Activated CD8-positive, alpha-beta memory T cell treated with anti-CD3 and anti-CD28 coated beads for 24 hours (primary cell): ENCODE data around the gene SLC5A10.

Source experiments
- DNase-seq: peaks from one replicate; pipeline ENCODE4 v3.0.0-alpha.2; 2020

The SLC5A10 gene

GRCh38 chr17:18965530-18966236 lies 13.7 kb downstream of the SLC5A10 start:
- DNase-seq: no peak

GRCh38 chr17:18966831-18967624 lies 15.1 kb downstream of the SLC5A10 start:
- no peak for DNase-seq

GRCh38 chr17:18967916-18968315 lies 16.0 kb downstream of the SLC5A10 start:
- no peak for DNase-seq

- no peak for DNase-seq
These were observed 16.4 kb downstream of the SLC5A10 start for GRCh38 chr17:18968345-18968744.

DNA sequence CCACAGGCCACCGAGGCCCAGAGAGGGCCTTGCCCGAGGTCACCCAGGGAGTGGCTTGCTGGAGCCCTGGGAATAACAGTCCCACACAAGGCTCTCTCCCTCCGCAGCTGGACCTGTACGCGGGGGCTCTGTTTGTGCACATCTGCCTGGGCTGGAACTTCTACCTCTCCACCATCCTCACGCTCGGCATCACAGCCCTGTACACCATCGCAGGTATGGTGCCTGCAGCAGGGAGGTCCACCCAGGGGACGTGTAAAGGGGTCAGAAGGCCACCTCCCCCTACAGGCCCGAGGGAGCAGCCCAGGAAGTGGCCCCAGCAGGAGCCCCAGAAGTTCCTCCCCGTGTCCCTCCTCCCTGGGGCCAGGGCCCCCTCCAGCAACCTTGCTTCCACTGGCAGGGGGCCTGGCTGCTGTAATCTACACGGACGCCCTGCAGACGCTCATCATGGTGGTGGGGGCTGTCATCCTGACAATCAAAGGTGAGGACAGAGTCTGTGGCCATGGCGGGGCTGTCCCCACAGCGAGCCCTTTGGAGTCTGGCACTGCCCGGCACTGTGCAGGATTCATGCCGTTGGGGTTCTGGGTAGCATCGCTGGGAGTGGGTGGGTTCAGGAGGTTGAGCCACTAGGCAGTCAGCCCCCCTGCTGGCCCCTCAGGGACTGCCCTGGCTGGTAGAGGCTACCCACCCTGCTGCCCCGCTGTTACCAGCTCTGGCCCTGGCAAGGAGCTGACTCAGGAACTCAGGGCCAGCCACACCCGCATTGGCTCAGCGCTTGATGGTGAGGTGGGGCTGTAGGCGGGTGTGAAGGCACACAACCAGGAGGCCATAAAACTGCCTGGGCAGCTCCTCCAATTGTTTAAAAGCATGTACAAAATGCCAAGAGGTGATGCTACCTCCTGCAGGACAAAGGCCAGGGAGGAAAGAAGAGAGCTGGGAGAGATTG lies 17.3 kb downstream of the SLC5A10 start:
- DNase-seq: no peak

DNA sequence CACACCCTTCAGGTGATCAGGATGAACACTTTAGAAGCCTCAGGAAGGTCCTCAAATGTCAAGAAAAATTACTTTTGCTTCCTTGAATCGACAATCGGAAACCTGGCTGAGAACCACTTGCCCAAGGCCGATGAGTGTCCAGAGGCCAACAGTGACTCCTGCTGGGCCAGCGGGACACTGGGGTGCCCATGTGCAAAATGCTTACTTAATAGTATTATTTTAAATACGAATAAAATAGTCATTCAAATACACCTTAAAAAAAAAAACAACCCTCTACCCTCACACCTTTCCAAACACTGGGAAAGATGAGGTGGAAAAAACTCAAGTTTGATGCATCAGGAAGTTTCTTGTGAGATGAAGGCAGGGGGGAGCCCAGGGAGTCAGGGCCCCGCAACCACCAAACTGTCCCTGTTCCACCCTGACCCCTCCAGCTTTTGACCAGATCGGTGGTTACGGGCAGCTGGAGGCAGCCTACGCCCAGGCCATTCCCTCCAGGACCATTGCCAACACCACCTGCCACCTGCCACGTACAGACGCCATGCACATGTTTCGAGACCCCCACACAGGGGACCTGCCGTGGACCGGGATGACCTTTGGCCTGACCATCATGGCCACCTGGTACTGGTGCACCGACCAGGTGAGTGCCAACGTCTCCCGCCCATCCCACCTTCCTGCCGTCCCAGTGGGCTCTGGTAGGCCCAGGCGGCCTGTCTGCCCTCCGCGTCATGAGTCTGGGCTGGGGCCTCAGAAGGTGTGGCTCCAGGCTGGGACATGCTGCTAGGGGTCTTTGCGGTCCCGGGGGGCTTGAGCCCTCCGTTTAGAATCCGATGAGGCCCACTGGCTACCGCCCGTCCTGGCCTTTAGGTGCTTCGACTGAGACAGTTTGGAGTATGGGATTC lies 18.9 kb downstream of the SLC5A10 start:
- DNase-seq: no peak

DNA sequence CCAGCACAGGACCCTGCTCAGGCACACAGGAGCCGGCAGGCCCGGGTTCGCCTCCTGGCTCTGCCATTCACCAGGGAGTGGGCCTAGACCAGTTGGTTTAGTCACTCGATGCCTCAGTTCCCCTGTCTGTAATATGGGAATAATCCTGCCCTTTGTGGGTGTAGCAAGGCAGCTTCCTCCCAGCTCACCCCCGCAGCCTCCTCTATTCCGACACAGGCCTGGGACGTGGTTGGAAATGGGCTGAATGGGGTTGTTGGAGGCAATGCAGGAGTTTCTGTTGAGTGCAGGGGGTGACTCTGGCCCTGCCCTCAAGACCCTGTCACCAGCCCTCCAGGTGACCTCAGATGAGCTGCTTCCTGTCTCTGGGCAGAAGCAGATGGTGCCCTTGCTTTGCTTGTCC lies 19.8 kb downstream of the SLC5A10 start:
- no peak for DNase-seq

DNA sequence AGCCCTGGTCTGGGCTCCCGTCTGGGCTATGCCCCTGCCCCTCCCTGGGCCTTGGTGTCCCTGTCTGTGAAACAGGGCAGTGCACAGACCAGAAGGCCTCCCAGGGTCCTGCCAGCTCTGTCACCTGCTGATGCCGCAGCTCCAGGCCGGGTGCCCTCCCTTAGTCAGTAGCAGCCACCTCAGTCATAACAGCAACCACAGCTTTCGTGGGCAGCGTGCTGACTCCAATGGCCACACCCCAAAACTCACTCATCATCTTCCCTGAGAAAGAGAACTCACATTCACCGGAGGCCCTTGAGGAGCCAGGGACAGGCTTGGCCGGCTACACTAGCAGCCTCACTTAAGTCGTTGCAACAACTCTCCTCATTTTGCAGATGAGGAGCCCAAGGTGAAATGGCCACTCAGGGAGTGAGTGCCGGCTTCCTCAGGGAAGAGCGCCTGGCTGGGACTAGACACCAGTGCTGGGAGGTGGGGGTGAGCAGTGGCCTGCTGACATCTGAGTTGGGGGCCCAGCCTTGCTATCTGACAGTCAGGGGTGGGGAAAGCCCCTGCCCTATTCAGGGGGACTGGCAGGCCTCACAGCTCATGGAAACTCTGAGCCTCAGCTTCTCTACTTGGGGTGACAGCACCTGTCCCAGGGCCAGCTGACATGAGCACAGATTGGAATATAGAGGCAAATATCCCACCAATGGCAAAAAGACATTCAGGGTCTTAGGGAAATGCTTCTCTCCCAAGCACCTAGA lies 22.6 kb downstream of the SLC5A10 start:
- DNase-seq: no peak

DNA sequence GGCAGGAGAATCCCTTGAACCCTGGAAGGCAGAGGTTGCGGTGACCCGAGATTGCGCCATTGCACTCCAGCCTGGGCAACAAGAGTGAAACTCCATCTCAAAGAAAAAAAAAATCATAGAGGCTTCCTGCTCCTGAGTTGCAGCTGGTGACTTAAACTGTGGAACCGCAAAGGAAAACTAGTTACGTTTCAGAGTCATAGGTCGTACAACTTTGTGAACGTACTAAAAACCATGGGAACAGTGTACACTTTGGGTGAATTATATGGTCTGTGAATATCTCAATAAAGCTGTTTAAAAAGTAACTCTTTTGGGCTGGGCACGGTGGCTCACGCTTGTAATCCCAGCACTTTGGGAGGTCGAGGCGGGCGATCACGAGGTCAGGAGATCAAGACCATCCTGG lies 23.6 kb downstream of the SLC5A10 start:
- DNase-seq: no peak

GRCh38 chr17:18976201-18976600 lies 24.2 kb downstream of the SLC5A10 start:
- no peak for DNase-seq

DNA sequence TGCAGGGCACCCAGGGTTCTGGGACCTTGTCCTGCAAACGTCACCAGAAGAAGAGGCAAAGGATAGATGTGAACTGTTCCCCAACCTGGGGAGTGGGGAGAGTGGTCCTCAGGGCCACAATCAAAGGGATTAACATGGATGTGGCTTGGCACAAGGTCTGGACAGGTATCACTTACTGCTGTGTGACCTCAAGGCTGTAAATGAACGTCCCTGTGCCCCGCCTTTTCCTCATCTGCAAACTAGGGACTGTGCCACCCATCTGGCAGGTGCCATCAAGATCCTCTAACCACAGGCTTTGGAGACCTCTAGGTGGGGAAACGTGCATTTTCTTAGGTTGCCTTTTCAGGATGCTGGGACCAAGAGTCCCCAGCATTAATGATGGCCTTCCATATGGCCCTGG lies 25.1 kb downstream of the SLC5A10 start:
- no peak for DNase-seq

DNA sequence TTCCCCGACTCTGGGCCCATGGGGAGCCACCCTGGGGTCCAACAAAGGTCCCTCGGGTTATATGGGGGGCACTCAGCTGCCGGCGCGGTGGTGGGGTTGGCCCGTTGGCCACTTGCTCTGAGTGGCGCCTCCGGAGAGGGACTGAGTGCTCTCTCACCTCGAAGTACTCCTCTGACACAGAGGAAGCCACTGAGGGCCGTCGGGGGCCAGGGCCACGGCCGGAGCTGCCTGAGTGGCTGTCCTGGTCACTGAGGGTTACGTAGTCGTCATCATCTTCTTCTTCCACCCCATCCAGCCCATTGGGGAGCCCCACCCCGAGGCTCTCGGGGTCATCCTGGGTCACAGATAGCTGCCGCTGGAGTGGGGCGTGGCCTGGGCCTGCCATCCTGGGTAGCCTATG lies 25.7 kb downstream of the SLC5A10 start:
- no peak for DNase-seq

- DNase-seq: no peak
These were observed 26.1 kb downstream of the SLC5A10 start for GRCh38 chr17:18978050-18978449.

- DNase-seq: no peak
These were observed 26.7 kb downstream of the SLC5A10 start for GRCh38 chr17:18978655-18979054.

GRCh38 chr17:18980682-18981334 lies 28.8 kb downstream of the SLC5A10 start:
- no peak for DNase-seq

DNA sequence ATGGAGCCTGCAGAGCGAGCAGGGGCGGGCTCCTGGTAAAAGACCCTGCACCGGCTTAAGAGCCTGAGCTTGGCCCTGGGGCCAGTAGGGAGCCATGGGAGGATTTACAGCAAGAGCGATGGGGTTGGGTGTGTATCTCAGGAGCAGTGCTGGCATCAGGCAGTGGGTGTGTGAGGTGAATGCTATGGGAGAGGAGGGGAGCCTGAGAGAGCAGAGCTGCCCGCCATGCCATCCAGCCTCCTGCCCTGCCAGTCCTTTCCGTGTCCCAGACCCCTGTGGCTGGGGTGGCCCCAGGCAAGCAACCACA lies 29.3 kb downstream of the SLC5A10 start:
- DNase-seq: no peak

GRCh38 chr17:18981642-18982424 lies 29.9 kb downstream of the SLC5A10 start:
- DNase-seq: no peak

GRCh38 chr17:18984273-18985114 lies 32.5 kb downstream of the SLC5A10 start:
- DNase-seq: no peak

DNA sequence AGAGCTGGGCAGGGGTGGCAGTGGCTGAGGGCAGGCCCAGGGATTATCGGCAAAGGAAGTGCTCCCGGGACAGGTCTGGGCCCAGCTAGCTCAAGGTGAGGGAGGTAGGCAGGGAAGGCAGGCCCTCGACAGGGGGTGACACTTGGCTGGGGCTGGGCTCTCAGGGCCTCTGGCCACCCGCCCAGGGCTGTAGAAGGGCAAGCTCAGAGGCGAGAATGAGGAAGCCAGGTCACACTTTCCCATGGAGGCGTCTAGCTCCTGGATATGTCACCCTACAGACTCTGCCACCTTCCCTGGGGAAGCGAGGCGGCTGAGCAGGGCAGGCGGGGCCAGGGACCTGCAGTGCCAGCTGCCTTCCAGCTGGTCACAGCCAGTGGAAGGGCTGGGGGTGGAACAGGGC lies 33.5 kb downstream of the SLC5A10 start:
- DNase-seq: no peak
